Testis (tissue), 2 donors: Measurements from ENCODE around the gene CELF4.

Source experiments
- POLR2A ChIP-seq: fragments of 450-650 bp; IDR thresholded peaks from one replicate; pipeline ENCODE4 v1.6.1; 2017; ENCODE audit warnings: antibody characterized with exemption, mild to moderate bottlenecking, moderate library complexity
- TF ChIP-seq, protein P1 (sequence below), 3 experiments: fragments of 450-650 bp in 2 of 3; fragments of 200-600 bp in 1 of 3; sonication (generic) in 1 of 3; IDR thresholded peaks; one replicate each; pipeline ENCODE4 v1.5.1; 2016 to 2019; ENCODE audit warnings: antibody characterized with exemption in 3 of 3, mild to moderate bottlenecking in 2 of 3, moderate library complexity in 1 of 3

- TF ChIP-seq, protein P1, sequence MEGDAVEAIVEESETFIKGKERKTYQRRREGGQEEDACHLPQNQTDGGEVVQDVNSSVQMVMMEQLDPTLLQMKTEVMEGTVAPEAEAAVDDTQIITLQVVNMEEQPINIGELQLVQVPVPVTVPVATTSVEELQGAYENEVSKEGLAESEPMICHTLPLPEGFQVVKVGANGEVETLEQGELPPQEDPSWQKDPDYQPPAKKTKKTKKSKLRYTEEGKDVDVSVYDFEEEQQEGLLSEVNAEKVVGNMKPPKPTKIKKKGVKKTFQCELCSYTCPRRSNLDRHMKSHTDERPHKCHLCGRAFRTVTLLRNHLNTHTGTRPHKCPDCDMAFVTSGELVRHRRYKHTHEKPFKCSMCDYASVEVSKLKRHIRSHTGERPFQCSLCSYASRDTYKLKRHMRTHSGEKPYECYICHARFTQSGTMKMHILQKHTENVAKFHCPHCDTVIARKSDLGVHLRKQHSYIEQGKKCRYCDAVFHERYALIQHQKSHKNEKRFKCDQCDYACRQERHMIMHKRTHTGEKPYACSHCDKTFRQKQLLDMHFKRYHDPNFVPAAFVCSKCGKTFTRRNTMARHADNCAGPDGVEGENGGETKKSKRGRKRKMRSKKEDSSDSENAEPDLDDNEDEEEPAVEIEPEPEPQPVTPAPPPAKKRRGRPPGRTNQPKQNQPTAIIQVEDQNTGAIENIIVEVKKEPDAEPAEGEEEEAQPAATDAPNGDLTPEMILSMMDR (IDR thresholded peaks at IDR 0.05): no peak
- no peak for TF ChIP-seq POLR2A
These were observed 295.4 kb downstream of the CELF4 start for GRCh38 chr18:37270038-37270665.
